Right cardiac atrium (tissue), 5 donors: ENCODE results near the gene F12. TPM values are rescaled to one million over a fixed set of nuclear protein-coding genes. Genes with fewer than 3 reads are reported as not detected.
A peak's percentile ranks its signal among the peaks of the same experiment; 100 is the strongest.

Experiments used
- ATAC-seq, 2 donors: fragments of 200-7000 bp; cut with Tn5 transposase; one replicate each; pipeline versions ENCODE4 v1.8.0 to v1.9.1; 2020; ENCODE audit warnings: moderate library complexity in 2 of 2, mild to moderate bottlenecking in 1 of 2
- DNase-seq, 3 donors: peaks; one replicate each; pipeline ENCODE4 v3.0.0-alpha.2; 2020
- H3K27ac ChIP-seq: one replicate; pipeline ENCODE4 v1.5.1; 2013; ENCODE audit warnings: mild to moderate bottlenecking, low read length, control low read depth, moderate library complexity
- H3K27me3 ChIP-seq: one replicate; pipeline ENCODE4 v1.6.1; 2013; ENCODE audit not compliant: control insufficient read depth, insufficient read depth
- H3K4me1 ChIP-seq: one replicate; pipeline ENCODE4 v1.6.1; 2013; ENCODE audit warnings: low read length; ENCODE audit not compliant: control insufficient read depth, insufficient read depth
- H3K4me3 ChIP-seq: one replicate; pipeline ENCODE4 v1.5.1; 2013; ENCODE audit warnings: low read length, control low read depth
- H3K9me3 ChIP-seq: one replicate; pipeline ENCODE4 v1.6.1; 2013; ENCODE audit warnings: low read length; ENCODE audit not compliant: control insufficient read depth
- WGBS: extraction: QIAGEN DNeasy Blood & Tissue Kit; methylation state at CpG from one replicate; pipeline ENCODE4 v1.1.7; 2013; 5-methylcytosine and 5-hydroxymethylcytosine counted together
- intact Hi-C, 4 donors: fragments of 100-400 bp; cut with DNase I; formaldehyde crosslinking; loops; one replicate each; pipeline versions ENCODE4 v1.11.0 to v1.14.0; 2022 to 2023
- polyA plus RNA-seq: library from polyadenylated mRNA; stranded (reverse); fragments of 200-250 nt; gene quantifications from one replicate; pipeline ENCODE4 v1.2.3, GENCODE V29; 2013
- total RNA-seq, 4 donors: library from RNA; stranded (reverse); fragmentation: NEBNext Ultra II Directional; extraction: Animal tissue kit (Norgen Biotek cat#: 25700); gene quantifications; one replicate each; pipeline ENCODE4 v1.2.1, GENCODE V29; 2021
- donor health status: healthy with polysubstance abuse.
- donor health status: DM: no; HTN: yes; CAD: no.
- donor health status: DM: no; HTN: no; CAD: no.
- donor health status: DM: no; HTN: yes; CAD: no; lungs with severe emphysema.
- donor health status: DM: yes; HTN: yes; CAD: no.

Gene F12
- total and polyA plus RNA-seq, 5 donors, result 0.17 to 0.34 (median 0.27) TPM

- Histone ChIP-seq H3K4me1 (no peaks in the 10 kb centered on the region), H3K27me3 (no peaks in the 10 kb centered on the region), H3K4me3 (no peak overlapping the region), H3K27ac (no peak overlapping the region), H3K9me3 (no peaks in the 10 kb centered on the region)
- intact Hi-C loops, result no loop called here
- DNase-seq, result no peak
- ATAC-seq, result no peak
- WGBS, result 7% methylated on average over 1 of the region's 1 CpG
Observed at GRCh38 chr5:177355868-177356168, 53.5 kb downstream of the F12 start.

GRCh38 chr5:177355162-177355867 is 54.0 kb downstream of the F12 start:
- no peak overlapping the region for H3K4me3 ChIP-seq
- no peaks in the 10 kb centered on the region for H3K9me3 ChIP-seq
- intact Hi-C loops, result no loop called here
- no peaks in the 10 kb centered on the region for H3K4me1 ChIP-seq
- DNase-seq (peak in 1 of 3 donors; percentile 5), ATAC-seq (no peak)
- H3K27ac ChIP-seq, result no peak overlapping the region
- 79% methylated on average over 1 of the region's 1 CpG for WGBS
- H3K27me3 ChIP-seq, result no peaks in the 10 kb centered on the region

- DNase-seq, result peak in 1 of 3 donors; percentile 17
- Histone ChIP-seq H3K4me1 (no peaks in the 10 kb centered on the region), H3K27me3 (no peaks in the 10 kb centered on the region), H3K27ac (no peak overlapping the region), H3K4me3 (no peak overlapping the region), H3K9me3 (no peaks in the 10 kb centered on the region)
- no peak for ATAC-seq
- WGBS, result 66% methylated on average over 3 of the region's 3 CpGs
- intact Hi-C loops, result no loop called here
Observed at GRCh38 chr5:177354711-177355110, 54.7 kb downstream of the F12 start.

- Histone ChIP-seq H3K4me1 (no peaks in the 10 kb centered on the region), H3K4me3 (no peak overlapping the region), H3K27ac (no peak overlapping the region), H3K9me3 (no peaks in the 10 kb centered on the region), H3K27me3 (no peaks in the 10 kb centered on the region)
- DNase-seq (no peak), ATAC-seq (no peak)
- intact Hi-C loops, result no loop called here
- WGBS, result 82% methylated on average over 3 of the region's 3 CpGs
Observed at GRCh38 chr5:177354256-177354655, 55.1 kb downstream of the F12 start.

GRCh38 chr5:177353093-177353492 is 56.3 kb downstream of the F12 start:
- intact Hi-C loops, result no loop called here
- Histone ChIP-seq H3K27ac (no peak overlapping the region), H3K27me3 (no peaks in the 10 kb centered on the region), H3K4me3 (no peak overlapping the region), H3K9me3 (no peaks in the 10 kb centered on the region), H3K4me1 (no peaks in the 10 kb centered on the region)
- WGBS, result 71% methylated on average over 5 of the region's 5 CpGs
- ATAC-seq, result no peak
- peak in 1 of 3 donors; percentile 12 for DNase-seq

Other genes starting within 250 kb of the F12 start
- gene RAB24, start 105.8 kb downstream of the F12 start, total RNA-seq, result 10 to 100 TPM; 15.0 to 23.8 (median 20.6) TPM
- 28.6 TPM for gene RAB24, start 105.8 kb downstream of the F12 start, polyA plus RNA-seq
- gene PRELID1, start 105.8 kb downstream of the F12 start, total RNA-seq, result 10 to 100 TPM; 40.4 to 55.7 (median 46.0) TPM
- gene PRELID1, start 105.8 kb downstream of the F12 start, polyA plus RNA-seq, result 43.3 TPM
- 1 to 10 TPM; 2.4 to 3.6 (median 2.6) TPM for gene MXD3, start 97.7 kb downstream of the F12 start, total RNA-seq
- gene MXD3, start 97.7 kb downstream of the F12 start, polyA plus RNA-seq, result 1.7 TPM
- 10 to 100 TPM; 59.0 to 74.3 (median 68.8) TPM for gene LMAN2, start 57.9 kb downstream of the F12 start, total RNA-seq
- gene LMAN2, start 57.9 kb downstream of the F12 start, polyA plus RNA-seq, result 109 TPM
- 1 to 10 TPM; 3.8 to 5.1 (median 4.2) TPM for gene RGS14, start 51.6 kb downstream of the F12 start, total RNA-seq
- gene RGS14, start 51.6 kb downstream of the F12 start, polyA plus RNA-seq, result 4.6 TPM
- gene SLC34A1, start 25.1 kb downstream of the F12 start, total RNA-seq, result not detected
- not detected for gene SLC34A1, start 25.1 kb downstream of the F12 start, polyA plus RNA-seq
- gene PFN3, start 8.9 kb downstream of the F12 start, total RNA-seq, result not detected
- not detected for gene PFN3, start 8.9 kb downstream of the F12 start, polyA plus RNA-seq
- 10 to 100 TPM; 13.2 to 16.9 (median 15.5) TPM for gene GRK6, start 17.1 kb upstream of the F12 start, total RNA-seq
- gene GRK6, start 17.1 kb upstream of the F12 start, polyA plus RNA-seq, result 7.4 TPM
- gene PRR7, start 37.2 kb upstream of the F12 start, total RNA-seq, result under 1 TPM in 3 of 4 donors, not detected in 1; 0.33 to 0.45 (median 0.35) TPM
- gene PRR7, start 37.2 kb upstream of the F12 start, polyA plus RNA-seq, result 0.27 TPM
- gene DBN1, start 64.1 kb upstream of the F12 start, total RNA-seq, result 10 to 100 TPM; 15.3 to 44.8 (median 25.3) TPM
- 17.7 TPM for gene DBN1, start 64.1 kb upstream of the F12 start, polyA plus RNA-seq
- gene PDLIM7, start 88.0 kb upstream of the F12 start, total RNA-seq, result 10 to 100 TPM; 35.0 to 71.5 (median 47.0) TPM
- gene PDLIM7, start 88.0 kb upstream of the F12 start, polyA plus RNA-seq, result 61.9 TPM
- gene DOK3, start 100.3 kb upstream of the F12 start, total RNA-seq, result 1 to 10 TPM; 3.1 to 4.5 (median 3.9) TPM
- 1.4 TPM for gene DOK3, start 100.3 kb upstream of the F12 start, polyA plus RNA-seq
- gene DDX41, start 107.4 kb upstream of the F12 start, total RNA-seq, result 10 to 100 TPM; 36.0 to 43.5 (median 40.3) TPM
- 30.5 TPM for gene DDX41, start 107.4 kb upstream of the F12 start, polyA plus RNA-seq
- gene FAM193B, start 145.0 kb upstream of the F12 start, total RNA-seq, result 10 to 100 TPM; 24.9 to 34.2 (median 27.7) TPM
- 41.8 TPM for gene FAM193B, start 145.0 kb upstream of the F12 start, polyA plus RNA-seq
- gene TMED9, start 182.6 kb upstream of the F12 start, total RNA-seq, result 100 to 1,000 TPM in 1 of 4 donors, 10 to 100 TPM in 3; 64.4 to 102 (median 74.0) TPM
- 84.6 TPM for gene TMED9, start 182.6 kb upstream of the F12 start, polyA plus RNA-seq
- 10 to 100 TPM; 15.8 to 24.1 (median 20.7) TPM for gene B4GALT7, start 190.6 kb upstream of the F12 start, total RNA-seq
- 24.1 TPM for gene B4GALT7, start 190.6 kb upstream of the F12 start, polyA plus RNA-seq